Heart left ventricle (tissue), 13 donors: ENCODE results near the gene STAB1.

Source experiments
- POLR2A ChIP-seq, 2 donors: fragments of 450-650 bp; IDR thresholded peaks; one replicate each; pipeline ENCODE4 v1.6.1; 2017; ENCODE audit warnings: antibody characterized with exemption in 2 of 2, mild to moderate bottlenecking in 2 of 2, moderate library complexity in 2 of 2
- TF ChIP-seq, protein P1 (sequence below), 12 donors: fragments of 200-600 bp; sonication (generic) in 4 of 12; IDR thresholded peaks; one replicate each; pipeline versions ENCODE4 v1.5.0 to v1.8.0; 2018 to 2022; ENCODE audit warnings: antibody characterized with exemption in 12 of 12, mild to moderate bottlenecking in 5 of 12
- donor health status: ischemic (EF 13 %, LVEDD 7.1; RV severe dilation, severe dysfunction).
- donor health status: DM: no; HTN: yes; CAD: no.
- donor health status: DM: no; HTN: no; CAD: no.
- donor health status: ischemic (EF 25% LVEDD 6.9; RV normal size, moderate dysfunction).
- donor health status: ischemic (EF 25% LVEDD 5.7; RV mildly dilated, moderate dysfunction).
- donor health status: ischemic (EF 35%, LVEDD 5.7; RV mildly dilated, moderate dysfunction).
- donor health status: nonischemic (EF 11% LVEDD 7.7; RV severe dilation, severe dysfunction).
- donor health status: DM: yes; HTN: yes; CAD: no.
- donor health status: PGD.
- donor health status: ischemic (EF 29% LVEDD 5.4; RV normal size, mild dysfunction).
- donor health status: nonischemic (EF 23%, LVEDD 6.1; RV moderate dilation, normal function).

GRCh38 chr3:52446042-52446441 lies 49.1 kb upstream of the STAB1 start:
- TF ChIP-seq, protein P1, sequence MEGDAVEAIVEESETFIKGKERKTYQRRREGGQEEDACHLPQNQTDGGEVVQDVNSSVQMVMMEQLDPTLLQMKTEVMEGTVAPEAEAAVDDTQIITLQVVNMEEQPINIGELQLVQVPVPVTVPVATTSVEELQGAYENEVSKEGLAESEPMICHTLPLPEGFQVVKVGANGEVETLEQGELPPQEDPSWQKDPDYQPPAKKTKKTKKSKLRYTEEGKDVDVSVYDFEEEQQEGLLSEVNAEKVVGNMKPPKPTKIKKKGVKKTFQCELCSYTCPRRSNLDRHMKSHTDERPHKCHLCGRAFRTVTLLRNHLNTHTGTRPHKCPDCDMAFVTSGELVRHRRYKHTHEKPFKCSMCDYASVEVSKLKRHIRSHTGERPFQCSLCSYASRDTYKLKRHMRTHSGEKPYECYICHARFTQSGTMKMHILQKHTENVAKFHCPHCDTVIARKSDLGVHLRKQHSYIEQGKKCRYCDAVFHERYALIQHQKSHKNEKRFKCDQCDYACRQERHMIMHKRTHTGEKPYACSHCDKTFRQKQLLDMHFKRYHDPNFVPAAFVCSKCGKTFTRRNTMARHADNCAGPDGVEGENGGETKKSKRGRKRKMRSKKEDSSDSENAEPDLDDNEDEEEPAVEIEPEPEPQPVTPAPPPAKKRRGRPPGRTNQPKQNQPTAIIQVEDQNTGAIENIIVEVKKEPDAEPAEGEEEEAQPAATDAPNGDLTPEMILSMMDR (IDR thresholded peaks at IDR 0.05), result no peak
- TF ChIP-seq POLR2A (IDR thresholded peaks at IDR 0.05), result no peak
